Activated naive CD8-positive, alpha-beta T cell treated with anti-CD3 and anti-CD28 coated beads, Interleukin-2, amount 50 U/mL, for 16 hours (primary cell): ENCODE results near the gene CCDC88C.
"Not testable (repeated sequence)": the region's sequence is repeated elsewhere in the genome, so short reads cannot be mapped to it uniquely, and the experiment has no call there.

Experiments used
- DNase-seq: peaks from one replicate; pipeline ENCODE4 v3.0.0-alpha.2; 2020; ENCODE audit warnings: low read depth, low spot score

The CCDC88C gene

DNA sequence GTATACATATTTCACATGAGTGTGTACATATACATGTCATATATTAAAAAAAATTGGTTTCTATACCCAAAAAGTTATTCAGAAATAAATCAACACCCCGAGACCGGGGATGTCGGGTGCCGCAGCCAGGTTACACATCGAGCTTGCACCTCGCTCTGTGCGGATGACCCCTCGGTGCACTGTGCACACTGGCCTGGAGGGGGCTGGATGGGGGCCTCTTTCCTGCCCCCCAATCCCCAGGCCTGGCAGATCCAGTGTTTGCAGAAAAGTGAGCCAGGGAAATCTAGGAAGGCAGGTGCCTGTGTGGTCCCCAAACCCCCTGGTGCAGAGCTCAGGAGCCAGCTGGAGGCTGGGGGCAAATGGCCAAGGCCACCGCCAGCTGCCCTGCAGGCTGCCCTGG is 146.0 kb downstream of the CCDC88C start:
- no peak for DNase-seq

- no peak for DNase-seq
Measured at GRCh38 chr14:91270619-91271018, 147.0 kb downstream of the CCDC88C start.

GRCh38 chr14:91270188-91270587 is 147.4 kb downstream of the CCDC88C start:
- no peak for DNase-seq

DNA sequence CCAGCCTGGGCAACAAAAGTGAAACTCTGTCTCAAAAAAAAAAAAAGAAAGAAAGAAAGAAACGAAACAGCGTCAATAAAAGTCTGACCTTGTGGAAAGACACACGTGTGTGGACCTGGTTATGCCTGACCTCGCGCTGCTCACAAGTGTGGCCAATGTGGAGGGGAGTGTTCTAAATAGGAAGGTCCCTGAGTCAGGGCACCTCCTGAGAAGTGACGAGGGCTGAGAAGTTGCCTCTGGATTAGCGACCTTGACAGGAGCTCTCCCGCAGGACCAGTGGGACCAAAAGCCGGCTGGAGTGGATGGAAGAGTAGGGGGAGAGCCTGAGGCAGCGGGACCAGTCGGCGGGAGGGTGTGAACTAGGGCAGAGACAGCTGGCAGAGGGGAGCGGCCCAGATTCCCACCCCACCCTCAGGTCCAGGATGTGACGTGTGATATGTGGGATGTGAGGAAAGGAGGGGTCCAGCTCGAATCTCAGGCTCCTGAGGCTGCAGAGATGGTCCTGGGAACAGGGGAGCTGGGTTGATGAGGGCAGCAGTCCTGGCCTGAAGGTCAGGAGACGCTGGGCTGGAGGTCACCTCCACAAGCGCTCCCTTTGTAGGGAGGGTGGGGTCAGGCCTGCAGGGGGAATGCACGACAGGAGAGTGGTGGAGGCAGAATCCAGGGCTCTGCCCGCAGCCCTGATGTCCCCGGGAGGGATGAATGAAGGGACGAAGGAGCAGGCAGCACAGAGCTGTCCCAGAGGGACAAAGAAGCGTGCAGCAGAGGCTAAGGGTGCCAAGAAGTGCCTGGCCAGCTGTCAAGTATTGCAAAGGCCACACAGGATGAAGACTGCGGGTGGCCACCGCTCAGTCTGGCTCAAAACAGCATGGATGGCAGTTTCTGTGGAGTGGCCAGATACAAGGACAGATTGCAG is 148.3 kb downstream of the CCDC88C start:
- no peak for DNase-seq

GRCh38 chr14:91267965-91268437 is 149.6 kb downstream of the CCDC88C start:
- DNase-seq: no peak

DNA sequence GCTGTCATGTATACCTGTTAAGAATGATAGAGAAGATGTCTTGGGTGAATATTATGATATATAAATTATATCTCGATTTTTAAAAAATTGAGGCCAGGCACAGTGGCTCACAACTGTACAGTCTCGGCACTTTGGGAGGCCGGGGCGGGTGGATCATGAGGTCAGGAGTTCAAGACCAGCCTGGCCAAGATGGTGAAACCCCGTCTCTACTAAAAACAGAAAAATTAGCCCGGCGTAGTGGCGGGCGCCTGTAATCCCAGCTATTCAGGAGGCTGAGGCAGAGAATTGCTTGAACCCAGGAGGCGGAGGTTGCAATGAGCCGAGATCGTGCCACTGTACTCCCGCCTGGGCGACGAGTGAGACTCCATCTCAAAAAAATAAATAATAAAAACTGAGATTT is 151.3 kb downstream of the CCDC88C start:
- DNase-seq: not testable (repeated sequence)

- no peak for DNase-seq
Measured at GRCh38 chr14:91265404-91265803, 152.2 kb downstream of the CCDC88C start.

GRCh38 chr14:91264151-91265150 is 153.2 kb downstream of the CCDC88C start:
- DNase-seq: no peak

GRCh38 chr14:91263329-91263728 is 154.3 kb downstream of the CCDC88C start:
- DNase-seq: no peak

- DNase-seq: no peak
Measured at GRCh38 chr14:91261986-91262549, 155.6 kb downstream of the CCDC88C start.

DNA sequence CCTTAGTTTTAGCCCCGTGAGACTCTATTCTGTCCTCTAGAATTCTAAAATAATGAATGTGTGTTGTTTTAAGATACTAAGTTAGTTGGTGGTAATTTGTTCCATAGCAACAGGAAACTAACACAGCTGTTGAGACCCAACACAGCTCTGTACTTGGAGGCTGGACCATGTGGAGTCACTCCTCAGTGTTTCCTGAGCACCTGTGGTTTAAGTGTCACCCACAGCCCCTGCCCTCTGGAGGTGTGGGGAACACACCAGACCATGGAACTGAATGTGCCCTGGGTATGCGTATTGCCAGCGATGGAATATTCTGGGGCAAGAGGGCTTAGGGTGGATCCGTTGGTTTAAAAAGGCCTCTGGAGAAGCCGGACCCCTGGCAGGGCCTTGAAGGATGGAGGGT is 156.5 kb downstream of the CCDC88C start:
- no peak for DNase-seq

GRCh38 chr14:91258876-91259275 is 158.7 kb downstream of the CCDC88C start:
- no peak for DNase-seq

DNA sequence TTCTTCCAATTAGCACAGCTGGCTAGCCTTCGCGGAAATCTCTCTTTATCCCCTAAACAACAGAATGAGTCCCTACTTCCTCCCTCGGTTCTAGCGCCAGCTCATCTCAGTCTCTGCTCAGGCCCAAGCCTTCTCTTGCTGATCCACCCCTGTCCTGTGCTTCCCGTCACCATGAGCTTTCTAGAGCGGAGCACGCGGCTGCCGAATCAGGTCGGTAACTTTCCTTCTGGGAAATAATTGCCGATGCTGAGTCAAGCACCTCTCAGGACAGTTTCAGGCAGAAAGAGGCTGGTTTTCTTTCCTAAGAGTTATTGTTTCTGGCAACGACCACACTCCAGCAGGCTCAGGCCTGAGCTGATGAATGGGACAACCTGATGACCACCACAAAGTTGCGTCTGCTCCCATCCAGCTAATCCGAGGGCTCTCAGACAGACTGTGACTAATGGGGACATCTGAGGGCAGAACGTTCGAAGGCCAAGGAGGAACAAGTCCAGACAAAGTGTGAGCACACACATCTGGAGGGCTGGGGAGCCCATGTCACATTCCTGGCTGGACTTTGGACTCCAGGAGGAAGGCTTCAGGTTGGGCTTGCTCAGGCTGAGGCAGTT is 159.5 kb downstream of the CCDC88C start:
- no peak for DNase-seq

GRCh38 chr14:91257328-91258010 is 160.2 kb downstream of the CCDC88C start:
- DNase-seq: no peak

DNA sequence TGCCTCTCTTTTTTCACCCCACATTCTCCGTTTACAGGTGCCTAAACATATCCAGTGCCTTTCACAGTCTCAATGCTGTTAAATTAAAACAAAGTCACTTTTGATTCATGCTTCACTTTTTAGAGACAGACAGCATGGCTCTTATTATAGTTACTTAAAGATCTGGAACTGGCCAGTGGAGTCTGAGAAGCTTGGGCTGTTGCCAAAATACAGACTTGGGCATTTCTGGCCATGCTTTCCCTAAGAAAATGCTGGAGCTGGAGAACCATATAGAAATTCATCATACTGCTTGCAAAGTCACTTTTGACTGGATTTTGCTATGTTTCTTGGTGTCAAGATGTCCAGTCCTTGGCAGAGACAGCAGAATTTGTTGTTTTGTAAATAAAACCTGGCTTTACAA is 161.0 kb downstream of the CCDC88C start:
- DNase-seq: no peak

- no peak for DNase-seq
Measured at GRCh38 chr14:91255026-91255695, 162.5 kb downstream of the CCDC88C start.

- no peak for DNase-seq
Measured at GRCh38 chr14:91254461-91254860, 163.2 kb downstream of the CCDC88C start.

DNA sequence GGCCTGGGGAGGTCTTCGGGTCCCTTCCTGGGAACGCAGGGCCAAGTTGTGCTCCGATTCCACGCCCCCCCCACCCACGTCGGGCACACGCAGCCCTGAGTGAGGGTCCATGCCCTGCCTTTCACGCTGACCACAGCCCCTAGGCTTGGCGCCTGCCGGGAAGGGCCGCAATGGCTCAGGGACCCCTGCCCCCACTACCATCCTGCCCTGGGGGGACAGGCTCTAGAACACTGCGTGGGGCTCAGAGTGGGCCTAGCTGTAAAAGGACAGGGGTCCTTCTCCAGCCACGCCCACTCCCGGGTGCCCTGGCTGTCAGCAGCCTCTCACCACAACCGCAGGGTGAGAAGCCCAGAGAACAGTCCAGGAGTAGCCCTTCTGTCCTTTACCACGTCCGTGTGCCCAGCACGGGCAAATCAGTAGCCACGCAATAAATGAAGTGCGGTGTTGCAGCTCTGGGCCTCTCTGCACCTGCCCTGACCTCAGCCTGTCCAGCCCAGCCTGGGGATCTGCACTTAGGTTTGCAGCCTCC is 163.8 kb downstream of the CCDC88C start:
- DNase-seq: no peak

GRCh38 chr14:91252871-91253794 is 164.5 kb downstream of the CCDC88C start:
- DNase-seq: no peak
